ENCODE measurements around the gene EIF2S3.

DNA sequence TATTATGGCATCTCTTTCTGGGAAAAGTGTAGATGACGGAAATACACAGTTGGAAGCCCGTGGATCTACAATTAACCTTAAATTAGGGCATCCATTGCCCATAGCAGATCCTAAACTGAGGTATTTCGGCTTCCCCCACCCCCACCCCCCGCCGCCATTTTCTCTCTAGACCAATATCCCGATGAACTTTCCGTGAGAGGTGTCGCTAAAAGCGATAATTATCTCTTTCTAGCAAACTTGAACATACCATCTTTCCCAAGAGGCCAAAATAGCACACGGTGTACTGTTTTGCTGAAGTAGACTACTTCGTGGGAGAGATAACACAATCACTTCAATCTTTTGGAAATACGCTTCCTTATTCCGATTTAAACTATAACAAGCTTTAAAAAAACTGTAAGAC is 28.3 kb upstream of the EIF2S3 start:
- TF ChIP-seq, protein P1, sequence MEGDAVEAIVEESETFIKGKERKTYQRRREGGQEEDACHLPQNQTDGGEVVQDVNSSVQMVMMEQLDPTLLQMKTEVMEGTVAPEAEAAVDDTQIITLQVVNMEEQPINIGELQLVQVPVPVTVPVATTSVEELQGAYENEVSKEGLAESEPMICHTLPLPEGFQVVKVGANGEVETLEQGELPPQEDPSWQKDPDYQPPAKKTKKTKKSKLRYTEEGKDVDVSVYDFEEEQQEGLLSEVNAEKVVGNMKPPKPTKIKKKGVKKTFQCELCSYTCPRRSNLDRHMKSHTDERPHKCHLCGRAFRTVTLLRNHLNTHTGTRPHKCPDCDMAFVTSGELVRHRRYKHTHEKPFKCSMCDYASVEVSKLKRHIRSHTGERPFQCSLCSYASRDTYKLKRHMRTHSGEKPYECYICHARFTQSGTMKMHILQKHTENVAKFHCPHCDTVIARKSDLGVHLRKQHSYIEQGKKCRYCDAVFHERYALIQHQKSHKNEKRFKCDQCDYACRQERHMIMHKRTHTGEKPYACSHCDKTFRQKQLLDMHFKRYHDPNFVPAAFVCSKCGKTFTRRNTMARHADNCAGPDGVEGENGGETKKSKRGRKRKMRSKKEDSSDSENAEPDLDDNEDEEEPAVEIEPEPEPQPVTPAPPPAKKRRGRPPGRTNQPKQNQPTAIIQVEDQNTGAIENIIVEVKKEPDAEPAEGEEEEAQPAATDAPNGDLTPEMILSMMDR (IDR thresholded peaks at IDR 0.05) = no peak
- TF ChIP-seq POLR2A (IDR thresholded peaks at IDR 0.05) = no peak
